Measurements from ENCODE around the gene PLOD1. TPM values are rescaled to one million over a fixed set of nuclear protein-coding genes. Genes with fewer than 3 reads are reported as not detected.

PLOD1 gene
- polyA plus RNA-seq, 1 experiment = 314 TPM

DNA sequence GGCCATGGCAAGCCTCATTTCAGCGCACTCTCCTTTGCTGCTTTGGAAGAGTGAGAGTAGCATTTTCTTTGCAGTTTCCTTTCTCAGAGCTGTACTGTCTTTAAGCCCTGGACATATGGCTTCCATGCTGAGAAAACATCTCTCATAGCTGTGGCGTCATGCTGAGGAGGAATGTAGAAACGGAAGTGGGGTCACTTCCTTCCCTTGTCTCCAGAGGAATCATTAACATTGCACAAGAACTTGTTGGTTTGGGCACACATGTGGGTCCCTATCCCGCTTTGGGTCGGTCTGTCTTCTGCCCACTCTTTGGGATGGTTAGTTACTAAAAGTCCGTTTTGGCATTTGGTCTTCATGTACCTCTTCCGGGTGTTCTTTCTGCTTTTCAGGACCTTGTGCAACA, 51.3 kb downstream of the PLOD1 start:
- DNase-seq (ENCODE audit: low read depth, low spot score) = no peak
- CTCF ChIA-PET = no interaction called here
- H3K27ac ChIP-seq (ENCODE audit: low read depth, low read length) = no peak overlapping the region
- no peaks in the 10 kb centered on the region for H3K27me3 ChIP-seq (ENCODE audit: control insufficient read depth, insufficient read depth, low read length)
- H3K9me3 ChIP-seq (ENCODE audit: control insufficient read depth, insufficient read depth, low read length) = no peaks in the 10 kb centered on the region
- POLR2A ChIA-PET = interaction anchor here (0.5 kb wide), 1 partner anchor 28 kb away, joined by 3 read pairs; no protein-coding TSS in a partner anchor
- TF ChIP-seq, protein P1, sequence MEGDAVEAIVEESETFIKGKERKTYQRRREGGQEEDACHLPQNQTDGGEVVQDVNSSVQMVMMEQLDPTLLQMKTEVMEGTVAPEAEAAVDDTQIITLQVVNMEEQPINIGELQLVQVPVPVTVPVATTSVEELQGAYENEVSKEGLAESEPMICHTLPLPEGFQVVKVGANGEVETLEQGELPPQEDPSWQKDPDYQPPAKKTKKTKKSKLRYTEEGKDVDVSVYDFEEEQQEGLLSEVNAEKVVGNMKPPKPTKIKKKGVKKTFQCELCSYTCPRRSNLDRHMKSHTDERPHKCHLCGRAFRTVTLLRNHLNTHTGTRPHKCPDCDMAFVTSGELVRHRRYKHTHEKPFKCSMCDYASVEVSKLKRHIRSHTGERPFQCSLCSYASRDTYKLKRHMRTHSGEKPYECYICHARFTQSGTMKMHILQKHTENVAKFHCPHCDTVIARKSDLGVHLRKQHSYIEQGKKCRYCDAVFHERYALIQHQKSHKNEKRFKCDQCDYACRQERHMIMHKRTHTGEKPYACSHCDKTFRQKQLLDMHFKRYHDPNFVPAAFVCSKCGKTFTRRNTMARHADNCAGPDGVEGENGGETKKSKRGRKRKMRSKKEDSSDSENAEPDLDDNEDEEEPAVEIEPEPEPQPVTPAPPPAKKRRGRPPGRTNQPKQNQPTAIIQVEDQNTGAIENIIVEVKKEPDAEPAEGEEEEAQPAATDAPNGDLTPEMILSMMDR (IDR thresholded peaks at IDR 0.05; ENCODE audit: low read depth, low read length) = no peak
- H3K4me3 ChIP-seq (ENCODE audit: low read depth, low read length) = no peak overlapping the region

DNA sequence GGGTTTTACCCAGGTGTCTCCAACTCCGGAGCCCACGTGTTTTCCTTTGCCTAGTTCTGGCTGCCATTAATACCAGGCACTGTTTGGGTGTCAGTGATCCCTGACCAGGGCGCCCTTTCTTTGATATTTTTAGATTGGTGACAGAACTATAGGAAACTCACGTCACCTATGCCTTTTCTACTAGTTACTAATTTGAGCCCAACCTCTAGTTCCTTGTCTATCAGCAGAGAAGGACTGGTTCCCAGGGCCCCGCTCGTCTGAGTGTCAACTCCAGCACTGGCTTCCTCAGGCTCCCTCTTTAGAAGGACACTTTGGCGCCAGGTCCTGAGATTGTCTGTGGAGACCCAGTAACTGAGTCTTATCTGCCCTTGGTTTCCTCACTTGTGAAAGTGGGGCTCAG, 55.2 kb downstream of the PLOD1 start:
- no peak overlapping the region for H3K4me3 ChIP-seq (ENCODE audit: low read depth, low read length)
- no peaks in the 10 kb centered on the region for H3K27me3 ChIP-seq (ENCODE audit: control insufficient read depth, insufficient read depth, low read length)
- no peak overlapping the region for H3K27ac ChIP-seq (ENCODE audit: low read depth, low read length)
- ChIA-PET CTCF (no interaction called here), POLR2A (no interaction called here)
- no peak for DNase-seq (ENCODE audit: low read depth, low spot score)
- H3K9me3 ChIP-seq (ENCODE audit: control insufficient read depth, insufficient read depth, low read length) = no peaks in the 10 kb centered on the region
- TF ChIP-seq, protein P1 (IDR thresholded peaks at IDR 0.05; ENCODE audit: low read depth, low read length) = no peak

DNA sequence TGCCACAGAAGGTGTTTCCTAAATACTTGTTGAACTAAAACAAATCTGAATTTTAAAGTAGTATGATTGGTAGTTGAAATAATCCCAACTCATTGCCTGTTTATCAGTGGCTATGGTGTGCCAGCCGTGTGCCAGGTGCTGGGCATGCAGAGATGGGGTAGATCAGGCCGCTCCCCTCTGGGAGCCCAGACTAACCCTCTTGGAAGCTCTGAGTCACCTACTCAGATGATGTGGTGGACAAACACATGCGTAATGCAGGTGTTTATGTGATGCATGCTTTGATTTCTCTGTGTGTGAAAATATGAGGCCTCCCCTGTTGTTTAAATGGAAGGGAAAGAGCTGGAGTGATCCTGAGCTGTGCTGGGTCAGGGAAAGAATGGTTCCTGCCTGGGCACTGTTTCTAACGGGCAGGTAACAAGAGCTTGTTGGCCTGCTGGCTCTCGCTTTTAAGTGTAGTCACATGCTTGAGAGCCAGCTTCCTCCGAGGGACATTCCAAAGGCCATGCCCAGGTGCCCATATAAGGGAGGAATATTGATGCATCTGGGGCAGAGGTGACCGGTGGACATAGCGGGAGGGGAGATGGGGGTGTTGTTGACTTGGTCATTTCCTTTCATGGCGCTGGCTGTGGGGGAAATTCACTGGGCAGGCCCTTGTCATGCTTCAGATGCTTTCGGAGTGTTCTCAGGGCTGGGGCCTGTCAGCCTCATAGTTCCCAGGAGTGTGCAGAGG, 56.0 kb downstream of the PLOD1 start:
- CTCF ChIA-PET = no interaction called here
- TF ChIP-seq, protein P1 (IDR thresholded peaks at IDR 0.05; ENCODE audit: low read depth, low read length) = no peak
- H3K9me3 ChIP-seq (ENCODE audit: control insufficient read depth, insufficient read depth, low read length) = no peaks in the 10 kb centered on the region
- POLR2A ChIA-PET = no interaction called here
- H3K27me3 ChIP-seq (ENCODE audit: control insufficient read depth, insufficient read depth, low read length) = no peaks in the 10 kb centered on the region
- no peak overlapping the region for H3K27ac ChIP-seq (ENCODE audit: low read depth, low read length)
- H3K4me3 ChIP-seq (ENCODE audit: low read depth, low read length) = no peak overlapping the region
- DNase-seq (ENCODE audit: low read depth, low spot score) = no peak

DNA sequence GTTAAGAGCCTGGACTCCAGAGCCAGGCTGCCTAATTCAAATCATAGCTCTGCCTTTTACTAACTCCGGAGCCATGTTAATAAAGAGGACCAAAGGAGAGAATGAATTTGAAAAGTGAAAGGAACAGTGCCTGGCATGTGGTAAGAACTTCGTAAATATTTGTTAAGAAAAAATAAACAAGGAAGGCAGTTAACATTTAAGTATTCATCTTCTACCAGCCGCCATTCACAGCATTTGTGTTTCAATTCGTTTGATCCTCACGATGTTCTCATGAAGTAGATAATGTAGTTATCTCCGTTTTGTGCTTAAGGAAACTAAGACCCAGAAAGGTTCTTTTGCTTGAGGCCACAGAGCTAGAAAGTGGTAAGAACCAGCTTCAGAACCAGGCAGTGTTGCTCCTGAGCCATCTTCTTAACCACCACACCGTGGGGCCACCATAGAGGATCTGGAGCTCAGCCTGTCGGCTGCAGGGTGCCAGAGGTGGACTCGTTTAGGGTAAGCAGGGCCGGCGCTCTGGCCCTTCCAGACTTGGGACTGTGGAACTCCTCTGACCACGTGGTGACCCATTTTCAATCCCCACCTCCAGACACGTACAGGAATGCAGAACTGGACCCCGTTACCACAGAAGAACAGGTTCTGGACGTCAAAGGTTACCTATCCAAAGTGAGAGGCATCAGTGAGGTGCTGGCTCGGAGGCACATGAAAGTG, 57.6 kb downstream of the PLOD1 start:
- CTCF ChIA-PET = interaction anchor here (0.7 to 1.4 kb wide), 2 partner anchors 10 to 11 kb away, joined by 4 to 5 read pairs; partner anchors contain the start of gene MFN2
- POLR2A ChIA-PET = no interaction called here
- Histone ChIP-seq H3K9me3 (ENCODE audit: control insufficient read depth, insufficient read depth, low read length) (no peaks in the 10 kb centered on the region), H3K27me3 (ENCODE audit: control insufficient read depth, insufficient read depth, low read length) (no peaks in the 10 kb centered on the region), H3K4me3 (ENCODE audit: low read depth, low read length) (no peak overlapping the region), H3K27ac (ENCODE audit: low read depth, low read length) (no peak overlapping the region)
- TF ChIP-seq, protein P1 (IDR thresholded peaks at IDR 0.05; ENCODE audit: low read depth, low read length) = no peak
- DNase-seq (ENCODE audit: low read depth, low spot score) = no peak

All from AG04450 (cell line).